PC-3 (cell line): Measurements from ENCODE around the gene LITAF.

Experiments
- EZH2phosphoT487 ChIP-seq: fragments of 300-600 bp; sonication (generic); IDR thresholded peaks from 2 replicates; pipeline ENCODE4 v1.6.1; 2018; ENCODE audit warnings: mild to moderate bottlenecking, antibody characterized with exemption, low read length, borderline replicate concordance
- TF ChIP-seq, protein P1 (sequence below): fragments of 300-600 bp; sonication (generic); conservative IDR thresholded peaks from 2 replicates; pipeline ENCODE4 v1.5.1; 2017; ENCODE audit warnings: antibody characterized with exemption, low read depth, mild to moderate bottlenecking, low read length

DNA sequence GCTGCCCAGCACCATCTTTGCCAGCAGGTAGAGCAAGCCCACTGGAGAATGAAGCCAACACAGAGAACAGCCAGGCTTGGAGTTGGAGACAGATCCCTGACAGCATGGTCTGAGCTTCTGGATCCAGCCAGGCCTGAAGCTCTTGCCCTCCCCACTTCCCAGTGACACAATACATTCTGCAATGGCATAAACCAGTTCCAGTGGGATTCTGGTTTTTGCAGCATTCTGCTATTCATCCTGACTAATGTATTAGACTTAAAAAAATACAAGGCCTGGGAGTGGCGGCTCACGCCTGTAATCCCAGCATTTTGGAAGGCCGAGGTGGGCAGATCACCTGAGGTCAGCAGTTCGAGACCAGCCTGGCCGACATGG is 40.6 kb upstream of the LITAF start:
- no peak for TF ChIP-seq EZH2phosphoT487
- TF ChIP-seq, protein P1, sequence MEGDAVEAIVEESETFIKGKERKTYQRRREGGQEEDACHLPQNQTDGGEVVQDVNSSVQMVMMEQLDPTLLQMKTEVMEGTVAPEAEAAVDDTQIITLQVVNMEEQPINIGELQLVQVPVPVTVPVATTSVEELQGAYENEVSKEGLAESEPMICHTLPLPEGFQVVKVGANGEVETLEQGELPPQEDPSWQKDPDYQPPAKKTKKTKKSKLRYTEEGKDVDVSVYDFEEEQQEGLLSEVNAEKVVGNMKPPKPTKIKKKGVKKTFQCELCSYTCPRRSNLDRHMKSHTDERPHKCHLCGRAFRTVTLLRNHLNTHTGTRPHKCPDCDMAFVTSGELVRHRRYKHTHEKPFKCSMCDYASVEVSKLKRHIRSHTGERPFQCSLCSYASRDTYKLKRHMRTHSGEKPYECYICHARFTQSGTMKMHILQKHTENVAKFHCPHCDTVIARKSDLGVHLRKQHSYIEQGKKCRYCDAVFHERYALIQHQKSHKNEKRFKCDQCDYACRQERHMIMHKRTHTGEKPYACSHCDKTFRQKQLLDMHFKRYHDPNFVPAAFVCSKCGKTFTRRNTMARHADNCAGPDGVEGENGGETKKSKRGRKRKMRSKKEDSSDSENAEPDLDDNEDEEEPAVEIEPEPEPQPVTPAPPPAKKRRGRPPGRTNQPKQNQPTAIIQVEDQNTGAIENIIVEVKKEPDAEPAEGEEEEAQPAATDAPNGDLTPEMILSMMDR: no peak
